Nephron progenitor cell (in vitro differentiated cells): Measurements from ENCODE around the gene MAPKAPK3.

Experiments used
- DNase-seq: peaks from one replicate; pipeline ENCODE4 v3.0.0; 2021
- H3K27ac Mint-ChIP-seq: 2 replicates; pipeline ENCODE4 v1.8.0; 2021; ENCODE audit warnings: mild to moderate bottlenecking, moderate library complexity, mixed read lengths
- H3K27me3 Mint-ChIP-seq: 2 replicates; pipeline ENCODE4 v1.8.0; 2021; ENCODE audit warnings: mild to moderate bottlenecking, low read depth, mixed read lengths; ENCODE audit not compliant: poor library complexity
- H3K36me3 Mint-ChIP-seq: 2 replicates; pipeline ENCODE4 v1.8.0; 2021; ENCODE audit warnings: low read depth, mixed read lengths
- H3K4me1 Mint-ChIP-seq: 2 replicates; pipeline ENCODE4 v1.8.0; 2021; ENCODE audit warnings: mixed read lengths
- H3K4me3 Mint-ChIP-seq: 2 replicates; pipeline ENCODE4 v1.8.0; 2021; ENCODE audit warnings: mild to moderate bottlenecking, moderate library complexity, mixed read lengths
- H3K9me3 Mint-ChIP-seq: 2 replicates; pipeline ENCODE4 v1.8.0; 2021; ENCODE audit warnings: mild to moderate bottlenecking, moderate library complexity, mixed read lengths
- CTCF ChIP-seq: fragments of 200-600 bp; sonication (generic); IDR thresholded peaks from 2 replicates; pipeline ENCODE4 v1.5.0; 2021; ENCODE audit warnings: antibody characterized with exemption

The MAPKAPK3 gene

GRCh38 chr3:50655009-50655830, 38.3 kb downstream of the MAPKAPK3 start:
- Mint-ChIP-seq H3K4me3 (no peak overlapping the region), H3K27ac (no peak overlapping the region), H3K27me3 (peaks cover 10% of the 10 kb centered on the region), H3K36me3 (no peaks in the 10 kb centered on the region), H3K9me3 (no peaks in the 10 kb centered on the region), H3K4me1 (peaks cover 14% of the 10 kb centered on the region)
- no peak for DNase-seq
- no peak for TF ChIP-seq CTCF

GRCh38 chr3:50656417-50657195, 39.7 kb downstream of the MAPKAPK3 start:
- TF ChIP-seq CTCF = no peak
- no peaks in the 10 kb centered on the region for H3K9me3 Mint-ChIP-seq
- H3K4me3 Mint-ChIP-seq = no peak overlapping the region
- no peak for DNase-seq
- peaks cover 10% of the 10 kb centered on the region for H3K27me3 Mint-ChIP-seq
- H3K4me1 Mint-ChIP-seq = peaks cover 10% of the 10 kb centered on the region
- H3K27ac Mint-ChIP-seq = no peak overlapping the region
- H3K36me3 Mint-ChIP-seq = no peaks in the 10 kb centered on the region

GRCh38 chr3:50657407-50657806, 40.5 kb downstream of the MAPKAPK3 start:
- peaks cover 10% of the 10 kb centered on the region for H3K27me3 Mint-ChIP-seq
- peaks cover 7% of the 10 kb centered on the region for H3K4me1 Mint-ChIP-seq
- no peaks in the 10 kb centered on the region for H3K36me3 Mint-ChIP-seq
- H3K4me3 Mint-ChIP-seq = no peak overlapping the region
- H3K27ac Mint-ChIP-seq = no peak overlapping the region
- no peaks in the 10 kb centered on the region for H3K9me3 Mint-ChIP-seq
- no peak for DNase-seq
- no peak for TF ChIP-seq CTCF

GRCh38 chr3:50657816-50658215, 40.9 kb downstream of the MAPKAPK3 start:
- Mint-ChIP-seq H3K9me3 (no peaks in the 10 kb centered on the region), H3K4me1 (peaks cover 6% of the 10 kb centered on the region), H3K4me3 (no peak overlapping the region), H3K27me3 (peaks cover 10% of the 10 kb centered on the region), H3K36me3 (no peaks in the 10 kb centered on the region), H3K27ac (no peak overlapping the region)
- TF ChIP-seq CTCF = no peak
- DNase-seq = no peak

GRCh38 chr3:50658416-50658815, 41.5 kb downstream of the MAPKAPK3 start:
- DNase-seq = no peak
- Mint-ChIP-seq H3K4me1 (peaks cover 6% of the 10 kb centered on the region), H3K4me3 (no peak overlapping the region), H3K36me3 (no peaks in the 10 kb centered on the region), H3K9me3 (no peaks in the 10 kb centered on the region), H3K27me3 (peaks cover 9% of the 10 kb centered on the region), H3K27ac (no peak overlapping the region)
- TF ChIP-seq CTCF = no peak
